WTC11 (cell line): ENCODE measurements around the gene FGFR4. TPM values are rescaled to one million over a fixed set of nuclear protein-coding genes. Genes with fewer than 3 reads are reported as not detected.
A peak's percentile ranks its signal among the peaks of the same experiment; 100 is the strongest.

ENCODE experiments used
- ATAC-seq: fragments of 200-7000 bp; cut with Tn5 transposase; 2 replicates; pipeline ENCODE4 v1.10.0; 2021; ENCODE audit warnings: mild to moderate bottlenecking, moderate library complexity
- CTCF ChIA-PET: fragments of 300-600 bp; sonication (Branson Sonifier 250); formaldehyde crosslinking; loops from one replicate; lab custom pipeline; 2021; ENCODE audit warnings: antibody characterized with exemption; lab: Charles Lee
- POLR2A ChIA-PET: fragments of 350-600 bp; sonication (Branson Sonifier 250); formaldehyde crosslinking; loops from one replicate; lab custom pipeline; 2021; ENCODE audit warnings: antibody characterized with exemption; lab: Charles Lee
- DNase-seq: peaks from one replicate; pipeline ENCODE4 v3.0.0; 2021; ENCODE audit warnings: low spot score
- H3K27ac Mint-ChIP-seq: 2 replicates; pipeline ENCODE4 v1.8.0; 2021; ENCODE audit warnings: mixed read lengths
- H3K27me3 Mint-ChIP-seq: 2 replicates; pipeline ENCODE4 v1.8.0; 2021; ENCODE audit warnings: low read depth, mild to moderate bottlenecking, moderate library complexity, mixed read lengths
- H3K36me3 Mint-ChIP-seq: 2 replicates; pipeline ENCODE4 v1.8.0; 2021; ENCODE audit warnings: mixed read lengths
- H3K4me1 Mint-ChIP-seq: 2 replicates; pipeline ENCODE4 v1.8.0; 2022; ENCODE audit warnings: mixed read lengths
- H3K4me3 Mint-ChIP-seq: 2 replicates; pipeline ENCODE4 v1.8.0; 2021; ENCODE audit warnings: mild to moderate bottlenecking, moderate library complexity, mixed read lengths
- H3K9me3 Mint-ChIP-seq: 2 replicates; pipeline ENCODE4 v1.8.0; 2021; ENCODE audit warnings: mixed read lengths
- ARID4B ChIP-seq: sonication (generic); formaldehyde crosslinking; IDR thresholded peaks from 2 replicates; pipeline ENCODE4 v1.8.0; 2023; ENCODE audit warnings: missing genetic modification reagents, mild to moderate bottlenecking, borderline replicate concordance
- ATF2 ChIP-seq: sonication (generic); formaldehyde crosslinking; IDR thresholded peaks from 2 replicates; pipeline ENCODE4 v1.8.1; 2022; ENCODE audit warnings: low read depth, missing genetic modification reagents, borderline replicate concordance
- GABPB1 ChIP-seq: sonication (generic); formaldehyde crosslinking; IDR thresholded peaks from 2 replicates; pipeline ENCODE4 v1.8.1; 2023; ENCODE audit warnings: mild to moderate bottlenecking, missing genetic modification reagents
- MLX ChIP-seq: sonication (generic); formaldehyde crosslinking; IDR thresholded peaks from 2 replicates; pipeline ENCODE4 v1.8.1; 2023; ENCODE audit warnings: mild to moderate bottlenecking, missing genetic modification reagents, moderate library complexity
- NFYB ChIP-seq: sonication (generic); formaldehyde crosslinking; conservative IDR thresholded peaks from 2 replicates; pipeline ENCODE4 v1.8.0; 2022; ENCODE audit warnings: low read depth, missing genetic modification reagents
- PREB ChIP-seq: sonication (generic); formaldehyde crosslinking; IDR thresholded peaks from 2 replicates; pipeline ENCODE4 v1.8.1; 2022; ENCODE audit warnings: mild to moderate bottlenecking, missing genetic modification reagents, moderate library complexity, borderline replicate concordance
- SMAD3 ChIP-seq: sonication (generic); formaldehyde crosslinking; IDR thresholded peaks from 2 replicates; pipeline ENCODE4 v1.8.0; 2022; ENCODE audit warnings: missing genetic modification reagents, mild to moderate bottlenecking, borderline replicate concordance
- ZNF138 ChIP-seq: sonication (generic); formaldehyde crosslinking; conservative IDR thresholded peaks from 2 replicates; pipeline ENCODE4 v1.8.1; 2022; ENCODE audit warnings: mild to moderate bottlenecking, moderate library complexity, missing genetic modification reagents
- total RNA-seq: library from RNA; stranded (reverse); gene quantifications from 3 replicates; pipeline ENCODE4 v1.2.3, GENCODE V29; 2021
- TF ChIP-seq, protein P1 (sequence below): fragments of 250-450 bp; sonication (Bioruptor Pico); conservative IDR thresholded peaks from 2 replicates; pipeline ENCODE4 v1.9.0; 2021; ENCODE audit warnings: mild to moderate bottlenecking
- TF ChIP-seq, protein P2 (sequence below): fragments of 250-450 bp; sonication (Bioruptor Pico); IDR thresholded peaks from 2 replicates; pipeline ENCODE4 v2.1.2; 2022; ENCODE audit warnings: mild to moderate bottlenecking, moderate library complexity

Gene FGFR4
- total RNA-seq, 1 experiment from 2014 or later: 108 TPM

- TF ChIP-seq GABPB1 (CRISPR knock-in tag) (no peak), ZNF138 (no peak), SMAD3 (CRISPR knock-in tag) (no peak), NFYB (CRISPR knock-in tag) (no peak), MLX (CRISPR knock-in tag) (no peak)
- TF ChIP-seq, protein P1, sequence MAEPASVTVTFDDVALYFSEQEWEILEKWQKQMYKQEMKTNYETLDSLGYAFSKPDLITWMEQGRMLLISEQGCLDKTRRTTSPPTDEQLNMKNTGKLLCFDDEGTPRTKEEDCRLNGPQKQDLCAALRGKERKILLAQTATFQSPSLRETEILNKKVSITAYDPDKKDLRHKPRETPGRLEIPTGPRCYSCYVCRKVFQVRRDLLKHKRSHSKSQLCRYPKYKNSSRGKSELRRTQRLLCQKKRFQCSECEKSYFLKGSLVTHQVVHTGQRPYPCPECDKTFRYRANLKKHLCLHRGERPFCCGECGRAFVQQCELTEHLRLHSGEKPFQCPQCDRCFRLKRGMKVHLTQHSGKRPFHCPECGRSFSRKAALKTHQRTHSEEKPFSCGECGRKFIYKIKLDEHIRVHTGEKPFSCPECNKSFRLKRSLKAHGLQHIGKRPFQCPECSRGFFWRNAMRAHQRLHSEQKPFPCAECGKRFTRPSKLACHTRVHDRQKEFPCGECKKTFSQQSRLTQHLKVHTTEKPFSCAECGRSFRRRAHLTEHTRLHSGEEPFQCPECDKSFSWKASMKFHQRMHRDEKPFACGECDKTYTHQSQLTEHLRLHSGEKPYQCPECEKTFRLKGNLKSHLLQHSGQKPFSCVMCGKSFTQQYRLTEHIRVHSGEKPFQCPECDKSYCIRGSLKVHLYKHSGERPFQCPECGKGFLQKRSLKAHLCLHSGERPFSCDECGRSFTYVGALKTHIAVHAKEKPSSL (CRISPR knock-in tag): no peak
- TF ChIP-seq, protein P2, sequence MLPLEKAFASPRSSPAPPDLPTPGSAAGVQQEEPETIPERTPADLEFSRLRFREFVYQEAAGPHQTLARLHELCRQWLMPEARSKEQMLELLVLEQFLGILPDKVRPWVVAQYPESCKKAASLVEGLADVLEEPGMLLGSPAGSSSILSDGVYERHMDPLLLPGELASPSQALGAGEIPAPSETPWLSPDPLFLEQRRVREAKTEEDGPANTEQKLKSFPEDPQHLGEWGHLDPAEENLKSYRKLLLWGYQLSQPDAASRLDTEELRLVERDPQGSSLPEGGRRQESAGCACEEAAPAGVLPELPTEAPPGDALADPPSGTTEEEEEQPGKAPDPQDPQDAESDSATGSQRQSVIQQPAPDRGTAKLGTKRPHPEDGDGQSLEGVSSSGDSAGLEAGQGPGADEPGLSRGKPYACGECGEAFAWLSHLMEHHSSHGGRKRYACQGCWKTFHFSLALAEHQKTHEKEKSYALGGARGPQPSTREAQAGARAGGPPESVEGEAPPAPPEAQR: no peak
These were observed 787 bp downstream of the FGFR4 start (continued) for GRCh38 chr5:177087398-177088005.

DNA sequence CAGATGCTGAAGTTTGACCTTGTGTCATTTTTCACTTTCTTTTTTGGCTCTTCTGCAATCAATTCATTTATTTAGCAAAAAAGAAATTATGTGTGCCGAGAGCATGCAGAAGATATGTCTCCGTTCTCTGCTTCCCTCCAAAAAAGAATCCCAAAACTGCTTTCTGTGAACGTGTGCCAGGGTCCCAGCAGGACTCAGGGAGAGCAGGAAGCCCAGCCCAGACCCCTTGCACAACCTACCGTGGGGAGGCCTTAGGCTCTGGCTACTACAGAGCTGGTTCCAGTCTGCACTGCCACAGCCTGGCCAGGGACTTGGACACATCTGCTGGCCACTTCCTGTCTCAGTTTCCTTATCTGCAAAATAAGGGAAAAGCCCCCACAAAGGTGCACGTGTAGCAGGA lies 2.4 kb downstream of the FGFR4 start:
- Mint-ChIP-seq H3K27me3 (no peaks in the 10 kb centered on the region), H3K27ac (0 out of 2 replicates have a peak overlapping the region, but pooled peaks have one; percentile 7), H3K4me3 (peak overlapping the region; percentile 36), H3K4me1 (peaks cover 32% of the 10 kb centered on the region), H3K36me3 (peaks cover 17% of the 10 kb centered on the region), H3K9me3 (no peaks in the 10 kb centered on the region)
- POLR2A ChIA-PET: no interaction called here
- DNase-seq: no peak
- CTCF ChIA-PET: interaction anchor here (0.7 to 6.5 kb wide), 5 partner anchors 10 to 428 kb away, joined by 3 to 59 read pairs (median 3); no protein-coding TSS in a partner anchor
- ATAC-seq: no peak
- TF ChIP-seq ARID4B (CRISPR knock-in tag) (no peak), ZNF138 (no peak), ATF2 (no peak), PREB (no peak)
